H1 (cell line): ENCODE measurements around the gene IMP3. TPM values are rescaled to one million over a fixed set of nuclear protein-coding genes. Genes with fewer than 3 reads are reported as not detected.

Experiments
- CTCF ChIA-PET: fragments of 300-600 bp; sonication (Branson Sonifier 250); formaldehyde crosslinking; loops from one replicate; lab custom pipeline; 2021; ENCODE audit not compliant: partially characterized antibody; lab: Charles Lee
- POLR2A ChIA-PET: fragments of 300-600 bp; sonication (Branson Sonifier 250); formaldehyde crosslinking; loops from one replicate; lab custom pipeline; 2021; ENCODE audit warnings: inconsistent platforms; ENCODE audit not compliant: partially characterized antibody; lab: Charles Lee
- DNase-seq, 2 experiments: peaks; one replicate each; pipeline versions ENCODE4 v3.0.0 to v3.0.0-alpha.2; 2010 to 2022; ENCODE audit warnings: low spot score in 2 of 2, low read depth in 1 of 2, mixed read lengths in 1 of 2
- FAIRE-seq: peaks from 2 replicates; lab custom pipeline; 2011; peaks lifted over from hg19 to GRCh38; lab: Jason Lieb, UNC
- H2AFZ ChIP-seq: 2 replicates; pipeline ENCODE4 v1.8.1; 2012; ENCODE audit warnings: low read length, inconsistent platforms
- H2AK5ac ChIP-seq: 2 replicates; pipeline ENCODE4 v1.6.1; 2013; ENCODE audit warnings: low read depth, low read length
- H2BK120ac ChIP-seq: replicated peaks from 2 replicates; pipeline ENCODE3; 2013; ENCODE audit warnings: low read depth, low read length, inconsistent platforms
- H2BK12ac ChIP-seq: 2 replicates; pipeline ENCODE4 v1.6.1; 2013; ENCODE audit warnings: low read depth, low read length
- H2BK15ac ChIP-seq: 2 replicates; pipeline ENCODE4 v1.6.1; 2013; ENCODE audit warnings: low read length
- H2BK20ac ChIP-seq: 2 replicates; pipeline ENCODE4 v1.6.1; 2013; ENCODE audit warnings: low read length
- H2BK5ac ChIP-seq: 2 replicates; pipeline ENCODE4 v1.6.1; 2013; ENCODE audit warnings: low read depth, low read length
- H3K14ac ChIP-seq: 2 replicates; pipeline ENCODE4 v1.6.1; 2013; ENCODE audit warnings: inconsistent platforms; ENCODE audit not compliant: insufficient read length
- H3K18ac ChIP-seq: 2 replicates; pipeline ENCODE4 v1.6.1; 2013; ENCODE audit warnings: low read length; ENCODE audit errors: extremely low read depth
- H3K23ac ChIP-seq: 2 replicates; pipeline ENCODE4 v1.6.1; 2013; ENCODE audit warnings: inconsistent platforms; ENCODE audit not compliant: insufficient read length
- H3K23me2 ChIP-seq: 2 replicates; pipeline ENCODE4 v1.6.1; 2013; ENCODE audit warnings: low read depth, low read length
- H3K27ac ChIP-seq: 2 replicates; pipeline ENCODE4 v1.6.1; 2011; ENCODE audit warnings: low read depth, low read length, inconsistent platforms
- H3K27me3 ChIP-seq, 4 experiments: replicated peaks in 1 of 4; 1 replicate in 1 of 4; 2 replicates in 3 of 4; pipeline versions ENCODE4 v1.6.1 to v1.8.1; 2011 to 2013; ENCODE audit warnings: low read length in 3 of 4, mild to moderate bottlenecking in 3 of 4, inconsistent platforms in 2 of 4, mixed read lengths in 2 of 4, moderate library complexity in 1 of 4; ENCODE audit not compliant: control insufficient read depth in 3 of 4, insufficient read depth in 3 of 4; ENCODE audit errors: extremely low read depth in 1 of 4
- H3K36me3 ChIP-seq, 4 experiments: 2 replicates each; pipeline versions ENCODE4 v1.6.1 to v1.8.1; 2011 to 2013; ENCODE audit warnings: mild to moderate bottlenecking in 4 of 4, low read length in 3 of 4, moderate library complexity in 2 of 4, control low read depth in 1 of 4, inconsistent platforms in 1 of 4; ENCODE audit not compliant: insufficient read depth in 4 of 4, control insufficient read depth in 2 of 4
- H3K4ac ChIP-seq: replicated peaks from 2 replicates; pipeline ENCODE3; 2013; ENCODE audit warnings: low read length, low read depth, mixed read lengths, inconsistent platforms; ENCODE audit not compliant: insufficient read length
- H3K4me1 ChIP-seq, 4 experiments: replicated peaks in 1 of 4; 1 replicate in 1 of 4; 2 replicates in 3 of 4; pipeline versions ENCODE4 v1.6.1 to v1.8.1; 2011 to 2013; ENCODE audit warnings: low read length in 3 of 4, inconsistent platforms in 2 of 4, mixed read lengths in 1 of 4; ENCODE audit not compliant: insufficient read depth in 4 of 4, control insufficient read depth in 3 of 4
- H3K4me2 ChIP-seq, 2 experiments: 2 replicates each; pipeline versions ENCODE4 v1.6.1 to v1.8.1; 2011 to 2013; ENCODE audit warnings: low read depth in 2 of 2, low read length in 2 of 2, control low read depth in 1 of 2, inconsistent platforms in 1 of 2, mild to moderate bottlenecking in 1 of 2; ENCODE audit not compliant: insufficient read depth in 1 of 2
- H3K4me3 ChIP-seq, 4 experiments: fragments of 200-600, 300-600 bp in 1 of 4; sonication (generic), shearing (Covaris generic), sonication (Bioruptor Twin) in 1 of 4; 2 replicates each; pipeline versions ENCODE4 v1.5.1 to v1.8.1; 2011 to 2016; ENCODE audit warnings: low read length in 4 of 4, low read depth in 3 of 4, control low read depth in 2 of 4, inconsistent platforms in 2 of 4, mild to moderate bottlenecking in 2 of 4, mixed read lengths in 1 of 4, moderate library complexity in 1 of 4; ENCODE audit not compliant: insufficient read depth in 2 of 4; ENCODE audit errors: extremely low read depth in 1 of 4
- H3K56ac ChIP-seq: replicated peaks from 2 replicates; pipeline ENCODE3; 2013; ENCODE audit warnings: low read depth, mild to moderate bottlenecking, mixed read lengths, low read length, inconsistent platforms; ENCODE audit not compliant: insufficient read length
- H3K79me1 ChIP-seq: 2 replicates; pipeline ENCODE4 v1.6.1; 2013; ENCODE audit warnings: low read depth, low read length, control low read depth
- H3K79me2 ChIP-seq, 2 experiments: 2 replicates each; pipeline versions ENCODE4 v1.6.1 to v1.8.1; 2012 to 2013; ENCODE audit warnings: low read length in 2 of 2, mild to moderate bottlenecking in 2 of 2, inconsistent platforms in 1 of 2; ENCODE audit not compliant: insufficient read depth in 2 of 2, control insufficient read depth in 1 of 2
- H3K9ac ChIP-seq, 4 experiments: replicated peaks in 1 of 4; 1 replicate in 1 of 4; 2 replicates in 3 of 4; pipeline versions ENCODE4 v1.6.1 to v1.8.1; 2011 to 2013; ENCODE audit warnings: low read depth in 3 of 4, low read length in 3 of 4, control low read depth in 2 of 4, mild to moderate bottlenecking in 2 of 4, moderate library complexity in 2 of 4, inconsistent platforms in 1 of 4; ENCODE audit errors: extremely low read depth in 1 of 4
- H3K9me3 ChIP-seq, 2 experiments: 2 replicates each; pipeline versions ENCODE4 v1.6.1 to v1.8.1; 2012 to 2013; ENCODE audit warnings: mild to moderate bottlenecking in 2 of 2, moderate library complexity in 2 of 2, control low read depth in 1 of 2, inconsistent platforms in 1 of 2, low read depth in 1 of 2, low read length in 1 of 2, mixed read lengths in 1 of 2; ENCODE audit not compliant: insufficient read depth in 2 of 2
- H4K20me1 ChIP-seq, 2 experiments: replicated peaks in 1 of 2; 2 replicates each; pipeline versions ENCODE3 to v1.8.1; 2011 to 2013; ENCODE audit warnings: inconsistent platforms in 2 of 2, low read length in 2 of 2, mild to moderate bottlenecking in 1 of 2; ENCODE audit not compliant: insufficient read depth in 2 of 2, control insufficient read depth in 1 of 2
- H4K5ac ChIP-seq: 2 replicates; pipeline ENCODE4 v1.6.1; 2013; ENCODE audit warnings: low read length, low read depth, mixed read lengths, inconsistent platforms; ENCODE audit not compliant: insufficient read length
- H4K8ac ChIP-seq: 2 replicates; pipeline ENCODE4 v1.8.0; 2013; ENCODE audit warnings: mild to moderate bottlenecking, moderate library complexity, low read length, inconsistent platforms; ENCODE audit not compliant: insufficient read depth; ENCODE audit errors: extremely low read depth
- H4K91ac ChIP-seq: replicated peaks from 2 replicates; pipeline ENCODE3; 2013; ENCODE audit warnings: low read length, mixed read lengths, inconsistent platforms; ENCODE audit not compliant: insufficient read length
- BACH1 ChIP-seq: IDR thresholded peaks from 2 replicates; pipeline ENCODE4 v1.6.1; 2012; ENCODE audit warnings: low read length, improper control_type of control experiment
- CBX8 ChIP-seq: fragments of 300-800, 300-1000 bp; sonication (generic); IDR thresholded peaks from 2 replicates; pipeline ENCODE4 v1.7.1; 2016; ENCODE audit warnings: low read depth, low read length, borderline replicate concordance
- CTCF ChIP-seq, 3 experiments: IDR thresholded peaks; 1 replicate in 2 of 3; 2 replicates in 1 of 3; pipeline versions ENCODE4 v1.5.1 to v1.6.1; 2011; ENCODE audit warnings: low read length in 3 of 3, mild to moderate bottlenecking in 3 of 3, inconsistent platforms in 2 of 3, low read depth in 1 of 3, moderate library complexity in 1 of 3; ENCODE audit not compliant: insufficient read depth in 1 of 3; ENCODE audit errors: control extremely low read depth in 1 of 3
- EGR1 ChIP-seq: IDR thresholded peaks from 2 replicates; pipeline ENCODE4 v1.6.1; 2011; ENCODE audit warnings: low read depth, low read length, borderline replicate concordance
- POLR2A ChIP-seq, 2 experiments: IDR thresholded peaks; 1 replicate in 1 of 2; 2 replicates in 1 of 2; pipeline ENCODE4 v1.6.1; 2011; ENCODE audit warnings: low read depth in 2 of 2, low read length in 2 of 2, mild to moderate bottlenecking in 2 of 2; ENCODE audit errors: control extremely low read depth in 1 of 2
- POU5F1 ChIP-seq: IDR thresholded peaks from 2 replicates; pipeline ENCODE4 v1.6.1; 2011; ENCODE audit warnings: low read depth, mild to moderate bottlenecking, low read length, moderate library complexity
- RFX5 ChIP-seq: IDR thresholded peaks from 2 replicates; pipeline ENCODE4 v1.6.1; 2011; ENCODE audit warnings: low read depth, low read length, improper control_type of control experiment, borderline replicate concordance
- RNF2 ChIP-seq: fragments of 200-900, 300-1000 bp; sonication (generic); IDR thresholded peaks from 2 replicates; pipeline ENCODE4 v1.7.1; 2016; ENCODE audit warnings: borderline replicate concordance, low read depth, mild to moderate bottlenecking, antibody characterized with exemption, low read length; ENCODE audit not compliant: poor library complexity, severe bottlenecking; ENCODE audit errors: missing control alignments
- RXRA ChIP-seq: IDR thresholded peaks from 2 replicates; pipeline ENCODE4 v1.6.1; 2011; ENCODE audit warnings: low read depth, mild to moderate bottlenecking, low read length, moderate library complexity; ENCODE audit not compliant: insufficient read depth
- WGBS, 2 experiments: shearing (Covaris generic) in 1 of 2; methylation state at CpG; one replicate each; pipeline versions ENCODE4 v1.1.6 to v1.1.7; 2013 to 2015; ENCODE audit warnings: low lambda C conversion rate in 2 of 2, mixed read lengths in 2 of 2, inconsistent platforms in 1 of 2, low coverage in 1 of 2, missing lambda C conversion rate in 1 of 2; ENCODE audit not compliant: insufficient replicate concordance in 2 of 2, insufficient coverage in 1 of 2, insufficient read length in 1 of 2; ENCODE audit errors: extremely low coverage in 1 of 2, missing lambda C conversion rate in 1 of 2; 5-methylcytosine and 5-hydroxymethylcytosine counted together
- polyA plus RNA-seq, 7 experiments: library from polyadenylated mRNA; depleted of rRNA in 3 of 7; stranded (reverse) in 5 of 7; unstranded in 2 of 7; fragments of >200 nt in 5 of 7; fragments of 200-250 nt in 2 of 7; gene quantifications; 1 replicate in 5 of 7; 2 replicates in 1 of 7; 4 replicates in 1 of 7; pipeline versions ENCODE4 v1.2.1 to v1.2.3, GENCODE V29; 2011 to 2013; ENCODE audit warnings: missing spikeins in 2 of 7, mixed read lengths in 2 of 7
- total RNA-seq: library from RNA; stranded (reverse); fragmentation: NEBNext Ultra II Directional; extraction: Animal tissue kit (Norgen Biotek cat#: 25700); gene quantifications from 2 replicates; pipeline ENCODE4 v1.2.1, GENCODE V29; 2021

IMP3 gene
- total and polyA plus RNA-seq, 2 of the 8 experiments (the other 6 are each of a cell fraction or from before 2014, with no cell fraction given): 114 to 273 TPM

DNA sequence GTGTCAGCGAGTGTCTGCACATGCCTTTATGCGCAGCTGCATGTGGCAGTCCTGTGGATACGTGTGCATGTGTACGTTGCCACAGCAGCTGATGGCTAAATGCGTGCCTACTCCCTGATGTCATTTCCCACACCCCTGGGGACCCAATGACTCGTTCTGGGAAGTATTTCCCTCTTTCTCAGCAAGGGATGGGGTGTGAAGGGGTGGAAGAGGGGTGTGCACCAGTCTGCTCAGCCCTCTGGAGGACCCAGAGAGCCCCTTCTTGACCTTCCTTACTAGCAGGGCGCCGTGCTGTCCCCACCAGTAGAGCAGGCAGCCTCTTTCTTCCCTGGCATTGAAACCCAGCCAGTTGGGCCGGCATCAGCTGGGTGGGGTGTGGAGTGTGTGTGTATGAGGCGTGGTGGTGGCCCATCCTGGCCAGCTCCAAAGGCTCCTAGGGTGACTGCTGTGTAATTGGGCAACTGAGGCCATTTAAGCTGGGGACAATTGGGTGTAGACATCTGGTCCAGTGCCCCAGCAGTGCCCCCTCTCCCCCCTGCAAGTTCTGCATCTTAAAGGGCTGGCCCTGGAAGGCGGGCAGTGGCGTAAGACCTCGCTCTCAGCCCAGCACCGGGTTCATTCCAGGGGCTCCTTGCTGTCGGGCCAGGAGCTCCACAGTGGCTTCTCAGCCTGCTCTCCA, 26.9 kb upstream of the IMP3 start:
- H3K18ac ChIP-seq: no peak overlapping the region
- H3K56ac ChIP-seq: no peak overlapping the region
- no peaks in the 10 kb centered on the region for H3K79me2 ChIP-seq
- no peak overlapping the region for H3K4ac ChIP-seq
- no peaks in the 10 kb centered on the region for H3K9me3 ChIP-seq
- no peaks in the 10 kb centered on the region; the same call in 1 of the 2 replicates for H3K23me2 ChIP-seq
- DNase-seq (no peak), FAIRE-seq (no peak)
- no peaks in the 10 kb centered on the region for H3K36me3 ChIP-seq
- H2BK15ac ChIP-seq: no peak overlapping the region
- H3K23ac ChIP-seq: no peak overlapping the region
- H3K79me1 ChIP-seq: no peaks in the 10 kb centered on the region; the same call in 1 of the 2 replicates
- H3K14ac ChIP-seq: no peak overlapping the region
- H4K20me1 ChIP-seq: peaks cover 0 to 8% of the 10 kb centered on the region in 2 experiments
- no peak overlapping the region for H3K27ac ChIP-seq
- no peak overlapping the region for H3K4me3 ChIP-seq
- H2BK20ac ChIP-seq: no peak overlapping the region
- no peak overlapping the region for H4K91ac ChIP-seq
- no peak overlapping the region for H2BK12ac ChIP-seq
- WGBS, 2 experiments: 91% methylated on average over 15 of the region's 15 CpGs; no CpG with 5 or more reads in 1 of the 2 experiments
- H3K4me1 ChIP-seq: peaks cover 0 to under 1% (median under 1%) of the 10 kb centered on the region in 4 experiments; a peak in 4 of 7 replicates
- H3K9ac ChIP-seq: peak overlapping the region in 1 of 4 experiments; percentile 43; a peak in 1 of 7 replicates
- H2BK120ac ChIP-seq: no peak overlapping the region
- H3K27me3 ChIP-seq: peaks cover 0 to 3% (median 0%) of the 10 kb centered on the region in 4 experiments; a peak in 1 of 7 replicates
- ChIA-PET CTCF (interaction anchor here (0.6 to 7.4 kb wide), 7 partner anchors 10 to 141 kb away, joined by 3 to 60 read pairs (median 3); no protein-coding TSS in a partner anchor), POLR2A (interaction anchor here (0.8 to 2.6 kb wide), 4 partner anchors 11 to 20 kb away, joined by 3 to 9 read pairs (median 4); partner anchors contain the start of gene SNX33)
- H2AK5ac ChIP-seq: no peak overlapping the region
- no peak overlapping the region for H4K8ac ChIP-seq
- no peak overlapping the region for H2BK5ac ChIP-seq
- H2AFZ ChIP-seq: no peak overlapping the region
- no peak overlapping the region for H3K4me2 ChIP-seq
- no peak overlapping the region for H4K5ac ChIP-seq
- TF ChIP-seq RXRA: no peak
- TF ChIP-seq POU5F1: no peak
- TF ChIP-seq EGR1: no peak
- no peak for TF ChIP-seq BACH1
- no peak for TF ChIP-seq CTCF (IDR thresholded peaks at IDR 0.05; ENCODE audit: control extremely low read depth in 1 of 3, insufficient read depth in 1 of 3, low read depth in 1 of 3, low read length in 3 of 3)
- no peak for TF ChIP-seq RFX5
- no peak for TF ChIP-seq CBX8
- TF ChIP-seq POLR2A (IDR thresholded peaks at IDR 0.05; ENCODE audit: control extremely low read depth in 1 of 2, low read depth in 2 of 2, low read length in 2 of 2): no peak
- no peak for TF ChIP-seq RNF2
